HEK293 (cell line): ENCODE results near the gene NOS2.
"Not testable (repeated sequence)": the region's sequence is repeated elsewhere in the genome, so short reads cannot be mapped to it uniquely, and the experiment has no call there.

ENCODE experiments used
- KLF16 ChIP-seq: fragments of 450-650 bp; formaldehyde crosslinking; IDR thresholded peaks from 2 replicates; pipeline ENCODE4 v1.5.1; 2017; ENCODE audit warnings: missing biosample characterization, missing genetic modification characterization
- MEIS1 ChIP-seq: sonication (generic); formaldehyde crosslinking; IDR thresholded peaks from 2 replicates; pipeline ENCODE4 v1.8.1; 2022; ENCODE audit warnings: missing genetic modification reagents, mild to moderate bottlenecking, borderline replicate concordance
- YY1 ChIP-seq: fragments of 450-650 bp; formaldehyde crosslinking; IDR thresholded peaks from 2 replicates; pipeline ENCODE4 v1.5.1; 2018; ENCODE audit warnings: missing biosample characterization, missing genetic modification characterization
- ZNF146 ChIP-seq: fragments of 450-650 bp; formaldehyde crosslinking; IDR thresholded peaks from 2 replicates; pipeline ENCODE4 v1.5.1; 2016; ENCODE audit warnings: missing biosample characterization, missing genetic modification characterization
- ZNF324 ChIP-seq: fragments of 450-650 bp; formaldehyde crosslinking; IDR thresholded peaks from 2 replicates; pipeline ENCODE4 v1.5.1; 2016; ENCODE audit warnings: missing biosample characterization, missing genetic modification characterization
- ZNF530 ChIP-seq: fragments of 450-650 bp; formaldehyde crosslinking; IDR thresholded peaks from 2 replicates; pipeline ENCODE4 v1.5.1; 2016; ENCODE audit warnings: low read depth, missing biosample characterization, missing genetic modification characterization
- ZNF785 ChIP-seq: fragments of 450-650 bp; formaldehyde crosslinking; IDR thresholded peaks from 2 replicates; pipeline ENCODE4 v1.5.1; 2016; ENCODE audit warnings: missing biosample characterization, missing genetic modification characterization
- TF ChIP-seq, protein P1 (sequence below): IDR thresholded peaks from 2 replicates; pipeline ENCODE4 v1.6.1; 2011; ENCODE audit warnings: mild to moderate bottlenecking, low read depth, low read length, borderline replicate concordance
- TF ChIP-seq, protein P2 (sequence below): fragments of 450-650 bp; formaldehyde crosslinking; IDR thresholded peaks from 2 replicates; pipeline ENCODE4 v1.5.1; 2016; ENCODE audit warnings: missing biosample characterization, missing genetic modification characterization
- TF ChIP-seq, protein P3 (sequence below): fragments of 450-650 bp; formaldehyde crosslinking; IDR thresholded peaks from 2 replicates; pipeline ENCODE4 v1.5.1; 2016; ENCODE audit warnings: missing biosample characterization, missing genetic modification characterization, borderline replicate concordance
- TF ChIP-seq, protein P4 (sequence below): fragments of 450-650 bp; formaldehyde crosslinking; IDR thresholded peaks from 2 replicates; pipeline ENCODE4 v1.5.1; 2016; ENCODE audit warnings: missing biosample characterization, missing genetic modification characterization

DNA sequence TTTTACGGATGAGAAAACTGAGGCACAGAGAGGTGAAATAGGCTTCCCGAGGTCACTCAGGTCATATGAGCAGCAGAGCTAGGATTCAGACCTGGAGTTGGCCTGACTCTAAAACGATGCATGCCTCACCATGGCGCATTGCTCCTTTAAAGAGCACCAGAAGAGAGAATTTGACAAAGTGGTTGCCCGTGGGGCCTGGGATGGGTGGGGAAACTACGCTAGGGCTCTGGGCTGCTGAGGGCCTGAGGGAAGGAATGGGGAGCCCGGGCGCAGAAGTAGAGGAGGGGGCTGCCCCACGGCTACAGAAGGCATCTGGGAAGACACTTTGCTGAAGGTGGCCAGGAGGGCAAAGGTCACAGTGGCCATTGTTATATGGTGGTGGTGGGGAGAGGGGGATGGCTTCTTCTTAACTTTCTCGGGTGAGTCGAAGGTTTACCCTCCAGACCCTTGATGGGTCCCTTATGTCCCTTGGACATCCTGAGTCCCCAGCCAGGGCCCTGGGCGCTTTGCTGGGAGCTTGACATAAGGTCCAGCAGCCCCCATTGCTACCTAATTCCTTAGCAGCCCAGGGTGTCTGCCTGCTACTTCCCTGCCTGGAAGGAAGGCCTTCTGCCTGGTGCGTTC is 55.0 kb downstream of the NOS2 start:
- TF ChIP-seq, protein P1, sequence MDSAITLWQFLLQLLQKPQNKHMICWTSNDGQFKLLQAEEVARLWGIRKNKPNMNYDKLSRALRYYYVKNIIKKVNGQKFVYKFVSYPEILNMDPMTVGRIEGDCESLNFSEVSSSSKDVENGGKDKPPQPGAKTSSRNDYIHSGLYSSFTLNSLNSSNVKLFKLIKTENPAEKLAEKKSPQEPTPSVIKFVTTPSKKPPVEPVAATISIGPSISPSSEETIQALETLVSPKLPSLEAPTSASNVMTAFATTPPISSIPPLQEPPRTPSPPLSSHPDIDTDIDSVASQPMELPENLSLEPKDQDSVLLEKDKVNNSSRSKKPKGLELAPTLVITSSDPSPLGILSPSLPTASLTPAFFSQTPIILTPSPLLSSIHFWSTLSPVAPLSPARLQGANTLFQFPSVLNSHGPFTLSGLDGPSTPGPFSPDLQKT = not testable (repeated sequence)
- not testable (repeated sequence) for TF ChIP-seq ZNF324 (tag by site-specific recombination); ZNF530 (tag by site-specific recombination); KLF16; MEIS1; ZNF785 (tag by site-specific recombination); YY1 (tag by site-specific recombination); ZNF146 (tag by site-specific recombination)
- TF ChIP-seq, protein P2, sequence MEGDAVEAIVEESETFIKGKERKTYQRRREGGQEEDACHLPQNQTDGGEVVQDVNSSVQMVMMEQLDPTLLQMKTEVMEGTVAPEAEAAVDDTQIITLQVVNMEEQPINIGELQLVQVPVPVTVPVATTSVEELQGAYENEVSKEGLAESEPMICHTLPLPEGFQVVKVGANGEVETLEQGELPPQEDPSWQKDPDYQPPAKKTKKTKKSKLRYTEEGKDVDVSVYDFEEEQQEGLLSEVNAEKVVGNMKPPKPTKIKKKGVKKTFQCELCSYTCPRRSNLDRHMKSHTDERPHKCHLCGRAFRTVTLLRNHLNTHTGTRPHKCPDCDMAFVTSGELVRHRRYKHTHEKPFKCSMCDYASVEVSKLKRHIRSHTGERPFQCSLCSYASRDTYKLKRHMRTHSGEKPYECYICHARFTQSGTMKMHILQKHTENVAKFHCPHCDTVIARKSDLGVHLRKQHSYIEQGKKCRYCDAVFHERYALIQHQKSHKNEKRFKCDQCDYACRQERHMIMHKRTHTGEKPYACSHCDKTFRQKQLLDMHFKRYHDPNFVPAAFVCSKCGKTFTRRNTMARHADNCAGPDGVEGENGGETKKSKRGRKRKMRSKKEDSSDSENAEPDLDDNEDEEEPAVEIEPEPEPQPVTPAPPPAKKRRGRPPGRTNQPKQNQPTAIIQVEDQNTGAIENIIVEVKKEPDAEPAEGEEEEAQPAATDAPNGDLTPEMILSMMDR (tag by site-specific recombination) = not testable (repeated sequence)
- TF ChIP-seq, protein P3, sequence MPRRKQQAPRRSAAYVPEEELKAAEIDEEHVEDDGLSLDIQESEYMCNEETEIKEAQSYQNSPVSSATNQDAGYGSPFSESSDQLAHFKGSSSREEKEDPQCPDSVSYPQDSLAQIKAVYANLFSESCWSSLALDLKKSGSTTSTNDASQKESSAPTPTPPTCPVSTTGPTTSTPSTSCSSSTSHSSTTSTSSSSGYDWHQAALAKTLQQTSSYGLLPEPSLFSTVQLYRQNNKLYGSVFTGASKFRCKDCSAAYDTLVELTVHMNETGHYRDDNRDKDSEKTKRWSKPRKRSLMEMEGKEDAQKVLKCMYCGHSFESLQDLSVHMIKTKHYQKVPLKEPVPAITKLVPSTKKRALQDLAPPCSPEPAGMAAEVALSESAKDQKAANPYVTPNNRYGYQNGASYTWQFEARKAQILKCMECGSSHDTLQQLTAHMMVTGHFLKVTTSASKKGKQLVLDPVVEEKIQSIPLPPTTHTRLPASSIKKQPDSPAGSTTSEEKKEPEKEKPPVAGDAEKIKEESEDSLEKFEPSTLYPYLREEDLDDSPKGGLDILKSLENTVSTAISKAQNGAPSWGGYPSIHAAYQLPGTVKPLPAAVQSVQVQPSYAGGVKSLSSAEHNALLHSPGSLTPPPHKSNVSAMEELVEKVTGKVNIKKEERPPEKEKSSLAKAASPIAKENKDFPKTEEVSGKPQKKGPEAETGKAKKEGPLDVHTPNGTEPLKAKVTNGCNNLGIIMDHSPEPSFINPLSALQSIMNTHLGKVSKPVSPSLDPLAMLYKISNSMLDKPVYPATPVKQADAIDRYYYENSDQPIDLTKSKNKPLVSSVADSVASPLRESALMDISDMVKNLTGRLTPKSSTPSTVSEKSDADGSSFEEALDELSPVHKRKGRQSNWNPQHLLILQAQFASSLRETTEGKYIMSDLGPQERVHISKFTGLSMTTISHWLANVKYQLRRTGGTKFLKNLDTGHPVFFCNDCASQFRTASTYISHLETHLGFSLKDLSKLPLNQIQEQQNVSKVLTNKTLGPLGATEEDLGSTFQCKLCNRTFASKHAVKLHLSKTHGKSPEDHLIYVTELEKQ (tag by site-specific recombination) = not testable (repeated sequence)
- TF ChIP-seq, protein P4, sequence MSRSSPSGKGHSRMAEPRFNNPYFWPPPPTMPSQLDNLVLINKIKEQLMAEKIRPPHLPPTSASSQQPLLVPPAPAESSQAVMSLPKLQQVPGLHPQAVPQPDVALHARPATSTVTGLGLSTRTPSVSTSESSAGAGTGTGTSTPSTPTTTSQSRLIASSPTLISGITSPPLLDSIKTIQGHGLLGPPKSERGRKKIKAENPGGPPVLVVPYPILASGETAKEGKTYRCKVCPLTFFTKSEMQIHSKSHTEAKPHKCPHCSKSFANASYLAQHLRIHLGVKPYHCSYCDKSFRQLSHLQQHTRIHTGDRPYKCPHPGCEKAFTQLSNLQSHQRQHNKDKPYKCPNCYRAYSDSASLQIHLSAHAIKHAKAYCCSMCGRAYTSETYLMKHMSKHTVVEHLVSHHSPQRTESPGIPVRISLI (tag by site-specific recombination) = not testable (repeated sequence)
